ENCODE measurements around the gene COG5.

DNA sequence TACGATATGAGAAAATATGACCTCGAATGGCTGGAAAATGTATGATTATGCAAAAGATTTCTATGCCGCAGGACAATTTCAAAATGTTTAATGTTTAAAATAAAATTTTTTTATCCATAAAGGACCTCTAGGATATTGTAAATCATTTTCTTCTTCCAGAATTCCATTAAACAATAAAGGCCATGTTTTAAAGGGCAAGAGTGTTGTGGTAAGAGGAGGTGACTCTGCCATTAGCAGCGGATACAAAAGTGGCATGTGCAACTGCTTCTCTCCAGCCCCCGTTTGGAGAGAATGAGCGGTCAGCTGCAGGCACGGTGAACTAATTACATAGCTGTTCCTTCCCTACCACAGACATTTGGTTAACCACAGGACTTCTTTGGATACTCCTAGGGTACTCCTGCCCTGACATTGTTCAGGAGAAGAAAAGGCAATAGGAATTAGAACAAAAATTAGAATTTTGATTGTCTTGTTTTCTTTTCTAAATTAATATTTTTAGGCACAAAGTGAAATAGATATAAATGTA is 331.1 kb downstream of the COG5 start:
- TF ChIP-seq, protein P1, sequence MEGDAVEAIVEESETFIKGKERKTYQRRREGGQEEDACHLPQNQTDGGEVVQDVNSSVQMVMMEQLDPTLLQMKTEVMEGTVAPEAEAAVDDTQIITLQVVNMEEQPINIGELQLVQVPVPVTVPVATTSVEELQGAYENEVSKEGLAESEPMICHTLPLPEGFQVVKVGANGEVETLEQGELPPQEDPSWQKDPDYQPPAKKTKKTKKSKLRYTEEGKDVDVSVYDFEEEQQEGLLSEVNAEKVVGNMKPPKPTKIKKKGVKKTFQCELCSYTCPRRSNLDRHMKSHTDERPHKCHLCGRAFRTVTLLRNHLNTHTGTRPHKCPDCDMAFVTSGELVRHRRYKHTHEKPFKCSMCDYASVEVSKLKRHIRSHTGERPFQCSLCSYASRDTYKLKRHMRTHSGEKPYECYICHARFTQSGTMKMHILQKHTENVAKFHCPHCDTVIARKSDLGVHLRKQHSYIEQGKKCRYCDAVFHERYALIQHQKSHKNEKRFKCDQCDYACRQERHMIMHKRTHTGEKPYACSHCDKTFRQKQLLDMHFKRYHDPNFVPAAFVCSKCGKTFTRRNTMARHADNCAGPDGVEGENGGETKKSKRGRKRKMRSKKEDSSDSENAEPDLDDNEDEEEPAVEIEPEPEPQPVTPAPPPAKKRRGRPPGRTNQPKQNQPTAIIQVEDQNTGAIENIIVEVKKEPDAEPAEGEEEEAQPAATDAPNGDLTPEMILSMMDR (IDR thresholded peaks at IDR 0.05) = no peak
- no peak for TF ChIP-seq POLR2A (IDR thresholded peaks at IDR 0.05)
